ENCODE data around the gene SH3D21. TPM values are rescaled to one million over a fixed set of nuclear protein-coding genes. Genes with fewer than 3 reads are reported as not detected.

The SH3D21 gene
- total RNA-seq, 1 experiment from 2014 or later: 18.3 TPM

DNA sequence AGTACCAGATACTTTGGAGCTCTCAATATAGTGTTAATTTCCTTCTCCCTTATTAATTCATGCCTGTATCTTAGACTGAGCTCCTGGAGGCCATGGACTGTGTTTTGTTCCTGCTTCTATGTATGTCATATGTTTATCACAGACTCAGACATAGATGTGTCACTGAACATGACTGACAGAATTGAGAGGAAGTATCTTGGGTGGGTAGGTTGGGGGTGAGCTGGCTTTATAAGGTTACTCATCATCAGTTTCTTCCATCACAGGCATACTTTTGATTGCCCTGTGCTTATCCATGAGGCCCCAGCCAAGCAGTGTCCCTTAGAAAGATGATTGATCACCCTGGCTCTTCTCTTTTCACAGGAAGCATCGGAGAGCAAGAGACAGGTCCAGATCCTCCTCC, 5.6 kb upstream of the SH3D21 start:
- no peak for TF ChIP-seq CTCF (conservative IDR thresholded peaks at IDR 0.05)
- H3K56ac ChIP-seq (ENCODE audit: insufficient read length, low read depth, low read length): no peak overlapping the region
- Mint-ChIP-seq H3K36me3 (ENCODE audit: insufficient read depth in 1 of 3, low read depth in 3 of 3) (peaks cover 39 to 89% (median 78%) of the 10 kb centered on the region in 3 experiments; a peak in 6 of 7 replicates), H3K4me3 (no peak overlapping the region), H3K27me3 (ENCODE audit: low read depth) (no peaks in the 10 kb centered on the region), H3K9me3 (no peaks in the 10 kb centered on the region), H3K27ac (peak overlapping the region in 1 of 3 experiments; percentile 32; a peak in 1 of 7 replicates), H3K4me1 (peaks cover 5 to 8% of the 10 kb centered on the region in 2 experiments)
- no peaks in the 10 kb centered on the region for H3K4me1 ChIP-seq (ENCODE audit: insufficient read depth, low read length)
- H3K9me3 ChIP-seq (ENCODE audit: control insufficient read depth, low read depth, low read length): no peaks in the 10 kb centered on the region
- H3K18ac ChIP-seq (ENCODE audit: insufficient read length, low read depth, low read length): no peak overlapping the region
- H3K9ac ChIP-seq (ENCODE audit: extremely low read depth, insufficient read length, low read length): no peak overlapping the region
- no peak overlapping the region for H2AK5ac ChIP-seq (ENCODE audit: insufficient read length, low read length)
- H2BK5ac ChIP-seq (ENCODE audit: insufficient read length, low read length): no peak overlapping the region
- H3K79me1 ChIP-seq (ENCODE audit: insufficient read depth, low read depth, low read length, poor library complexity, severe bottlenecking): no peaks in the 10 kb centered on the region
- no peak overlapping the region for H3K4ac ChIP-seq (ENCODE audit: low read depth, low read length)
- H4K91ac ChIP-seq (ENCODE audit: insufficient read length, low read depth, low read length): no peak overlapping the region
- H2BK12ac ChIP-seq (ENCODE audit: insufficient read length, low read depth, low read length): no peak overlapping the region
- H2AFZ ChIP-seq (ENCODE audit: low read length): no peak overlapping the region
- H2BK120ac ChIP-seq (ENCODE audit: low read depth, low read length, poor library complexity, severe bottlenecking): no peak overlapping the region
- H3K4me2 ChIP-seq (ENCODE audit: insufficient read depth, insufficient read length, low read length): no peak overlapping the region
- H3K79me2 ChIP-seq (ENCODE audit: insufficient read depth, low read length): no peaks in the 10 kb centered on the region
- no peaks in the 10 kb centered on the region for H3K27me3 ChIP-seq (ENCODE audit: insufficient read depth, low read length)
- no peak overlapping the region for H4K5ac ChIP-seq (ENCODE audit: insufficient read length, low read depth, low read length)
- no peak overlapping the region for H2BK15ac ChIP-seq (ENCODE audit: low read depth, low read length)
- H3K23me2 ChIP-seq (ENCODE audit: insufficient read length, low read depth, low read length, poor library complexity, severe bottlenecking): no peaks in the 10 kb centered on the region
- H3T11ph ChIP-seq (ENCODE audit: low read length): no peak overlapping the region
- H2BK20ac ChIP-seq (ENCODE audit: low read depth, low read length, poor library complexity, severe bottlenecking): no peak overlapping the region
- no peak overlapping the region for H3K27ac ChIP-seq (ENCODE audit: insufficient read length, low read depth, low read length)
- H3K23ac ChIP-seq (ENCODE audit: insufficient read length, low read depth, low read length): no peak overlapping the region
- WGBS (ENCODE audit: extremely low coverage, insufficient read length, low lambda C conversion rate): no CpG with 5 or more reads among the region's 1 CpG
- no peaks in the 10 kb centered on the region for H4K20me1 ChIP-seq (ENCODE audit: control insufficient read depth, insufficient read depth, insufficient read length)
- DNase-seq: no peak
- no peak overlapping the region for H4K8ac ChIP-seq (replicated peaks; ENCODE audit: insufficient read length, low read depth, low read length)
- no peak overlapping the region for H3K14ac ChIP-seq (ENCODE audit: insufficient read depth, low read length)

Data from H9 (cell line).